GM20000 (cell line): ENCODE measurements around the gene ELOA.

Experiments
- DNase-seq: peaks from one replicate; pipeline ENCODE4 v3.0.0; 2012; ENCODE audit warnings: low spot score
- CTCF ChIP-seq: IDR thresholded peaks from 2 replicates; pipeline ENCODE4 v1.5.1; 2012; ENCODE audit warnings: mild to moderate bottlenecking, control low read depth; ENCODE audit errors: extremely low read depth, missing control alignments

ELOA gene

GRCh38 chr1:23756676-23757075 is 13.4 kb downstream of the ELOA start:
- no peak for TF ChIP-seq CTCF
- DNase-seq, result no peak

GRCh38 chr1:23757812-23758211 is 14.5 kb downstream of the ELOA start:
- TF ChIP-seq CTCF, result no peak
- no peak for DNase-seq

GRCh38 chr1:23759277-23759676 is 16.0 kb downstream of the ELOA start:
- no peak for DNase-seq

GRCh38 chr1:23763041-23763577 is 19.8 kb downstream of the ELOA start:
- no peak for DNase-seq
- no peak for TF ChIP-seq CTCF

More at GRCh38 chr1:23759277-23759676, 16.0 kb downstream of the ELOA start:
- no peak for TF ChIP-seq CTCF

GRCh38 chr1:23768733-23769132 is 25.5 kb downstream of the ELOA start:
- DNase-seq, result no peak

GRCh38 chr1:23772049-23772853 is 29.0 kb downstream of the ELOA start:
- peak; percentile 98 for TF ChIP-seq CTCF
- DNase-seq, result peak; percentile 72

More at GRCh38 chr1:23768733-23769132, 25.5 kb downstream of the ELOA start:
- TF ChIP-seq CTCF, result no peak

GRCh38 chr1:23772854-23773242 is 29.6 kb downstream of the ELOA start:
- TF ChIP-seq CTCF, result no peak
- DNase-seq, result no peak
